Measurements from ENCODE around the gene SPINT3.

SPINT3 gene

GRCh38 chr20:45469336-45470261 is 45.8 kb downstream of the SPINT3 start, which contains the start of gene WFDC2:
Gene WFDC2 (plus strand): TSS chr20:45469753. CDS start chr20:45469782, 29 bp downstream.
- TF ChIP-seq CTCF (IDR thresholded peaks at IDR 0.05; ENCODE audit: insufficient read depth, missing control alignments), result no peak
- DNase-seq (ENCODE audit: insufficient read length, low spot score) (no peak), FAIRE-seq (no peak)

GRCh38 chr20:45467861-45468260 is 47.6 kb downstream of the SPINT3 start:
- FAIRE-seq, result no peak
- no peak for TF ChIP-seq CTCF (IDR thresholded peaks at IDR 0.05; ENCODE audit: insufficient read depth, missing control alignments)
- DNase-seq (ENCODE audit: insufficient read length, low spot score), result no peak

GRCh38 chr20:45467172-45467571 is 48.2 kb downstream of the SPINT3 start:
- DNase-seq (ENCODE audit: insufficient read length, low spot score) (no peak), FAIRE-seq (no peak)
- TF ChIP-seq CTCF (IDR thresholded peaks at IDR 0.05; ENCODE audit: insufficient read depth, missing control alignments), result no peak

- FAIRE-seq (no peak), DNase-seq (ENCODE audit: insufficient read length, low spot score) (no peak)
- TF ChIP-seq CTCF (IDR thresholded peaks at IDR 0.05; ENCODE audit: insufficient read depth, missing control alignments), result no peak
Measured at GRCh38 chr20:45465491-45466266, 49.7 kb downstream of the SPINT3 start.

- DNase-seq (ENCODE audit: insufficient read length, low spot score), result no peak
- TF ChIP-seq CTCF (IDR thresholded peaks at IDR 0.05; ENCODE audit: insufficient read depth, missing control alignments), result no peak
- FAIRE-seq, result no peak
Measured at GRCh38 chr20:45463709-45464108, 51.7 kb downstream of the SPINT3 start.

GRCh38 chr20:45462711-45463509 is 52.5 kb downstream of the SPINT3 start:
- no peak for DNase-seq (ENCODE audit: insufficient read length, low spot score)
- no peak for TF ChIP-seq CTCF (IDR thresholded peaks at IDR 0.05; ENCODE audit: insufficient read depth, missing control alignments)
- FAIRE-seq, result no peak

Data from D721Med (cell line).